GM04504 (cell line): ENCODE measurements around the gene OFD1.

ENCODE experiments used
- DNase-seq: peaks from one replicate; pipeline ENCODE4 v3.0.0-alpha.2; 2012; ENCODE audit warnings: low read depth

Gene OFD1, protein sequence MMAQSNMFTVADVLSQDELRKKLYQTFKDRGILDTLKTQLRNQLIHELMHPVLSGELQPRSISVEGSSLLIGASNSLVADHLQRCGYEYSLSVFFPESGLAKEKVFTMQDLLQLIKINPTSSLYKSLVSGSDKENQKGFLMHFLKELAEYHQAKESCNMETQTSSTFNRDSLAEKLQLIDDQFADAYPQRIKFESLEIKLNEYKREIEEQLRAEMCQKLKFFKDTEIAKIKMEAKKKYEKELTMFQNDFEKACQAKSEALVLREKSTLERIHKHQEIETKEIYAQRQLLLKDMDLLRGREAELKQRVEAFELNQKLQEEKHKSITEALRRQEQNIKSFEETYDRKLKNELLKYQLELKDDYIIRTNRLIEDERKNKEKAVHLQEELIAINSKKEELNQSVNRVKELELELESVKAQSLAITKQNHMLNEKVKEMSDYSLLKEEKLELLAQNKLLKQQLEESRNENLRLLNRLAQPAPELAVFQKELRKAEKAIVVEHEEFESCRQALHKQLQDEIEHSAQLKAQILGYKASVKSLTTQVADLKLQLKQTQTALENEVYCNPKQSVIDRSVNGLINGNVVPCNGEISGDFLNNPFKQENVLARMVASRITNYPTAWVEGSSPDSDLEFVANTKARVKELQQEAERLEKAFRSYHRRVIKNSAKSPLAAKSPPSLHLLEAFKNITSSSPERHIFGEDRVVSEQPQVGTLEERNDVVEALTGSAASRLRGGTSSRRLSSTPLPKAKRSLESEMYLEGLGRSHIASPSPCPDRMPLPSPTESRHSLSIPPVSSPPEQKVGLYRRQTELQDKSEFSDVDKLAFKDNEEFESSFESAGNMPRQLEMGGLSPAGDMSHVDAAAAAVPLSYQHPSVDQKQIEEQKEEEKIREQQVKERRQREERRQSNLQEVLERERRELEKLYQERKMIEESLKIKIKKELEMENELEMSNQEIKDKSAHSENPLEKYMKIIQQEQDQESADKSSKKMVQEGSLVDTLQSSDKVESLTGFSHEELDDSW

GRCh38 chrX:13734278-13735172 is at the start of gene OFD1, which contains the start of gene TRAPPC2:
OFD1 (plus strand) TSS chrX:13734748; CDS start chrX:13735072, 324 bp downstream.
TRAPPC2 (minus strand) TSS chrX:13734620; CDS start chrX:13719963, 14,657 bp downstream.
- DNase-seq: peak; percentile 92

- no peak for DNase-seq
These were observed 49.3 kb upstream of the OFD1 start for GRCh38 chrX:13685126-13685763.

DNA sequence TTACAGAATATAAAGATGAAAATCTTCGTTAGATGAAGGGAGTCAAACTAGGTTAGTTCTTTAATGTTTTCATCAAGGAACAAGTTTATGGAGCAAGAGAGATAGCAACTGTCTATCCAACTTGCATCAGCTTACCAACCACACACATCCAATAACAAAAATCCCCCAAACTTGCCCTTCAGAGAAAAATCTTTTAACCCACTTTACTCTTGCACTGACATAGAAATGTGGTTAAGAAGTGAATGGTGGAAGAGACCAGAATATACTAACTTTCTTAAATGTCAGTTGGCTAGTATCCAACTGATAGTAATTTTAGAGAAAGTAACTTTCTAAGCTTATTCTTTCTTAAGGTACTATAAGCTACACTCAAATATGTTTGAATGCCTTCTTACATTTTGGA is 47.3 kb upstream of the OFD1 start:
- no peak for DNase-seq

DNA sequence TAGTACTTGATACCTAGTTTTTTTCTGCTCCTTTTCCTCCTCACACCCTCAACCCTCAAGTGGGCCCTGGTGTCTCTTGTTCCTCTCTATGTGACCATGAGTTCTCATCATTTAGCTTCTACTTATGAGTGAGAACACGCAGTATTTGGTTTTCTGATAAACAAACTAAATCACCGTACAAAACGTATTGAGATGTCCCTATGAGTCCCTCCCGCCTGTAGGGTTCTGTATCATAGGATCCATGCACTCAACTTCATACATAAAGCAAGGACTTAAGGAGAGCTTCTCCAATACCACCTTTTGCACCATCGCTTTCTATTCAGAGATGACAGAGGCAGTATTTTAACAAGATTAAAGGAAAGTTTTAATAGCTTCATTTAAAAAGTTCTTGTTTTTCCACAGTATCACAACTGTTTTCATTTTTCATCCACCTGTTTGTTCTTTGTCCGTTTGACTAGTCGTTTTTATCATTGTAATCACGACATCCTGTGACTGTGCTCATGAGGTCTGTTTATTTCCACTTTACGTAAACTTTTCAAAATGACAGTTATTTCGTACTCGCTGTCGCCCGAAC is 46.1 kb upstream of the OFD1 start:
- DNase-seq: no peak

GRCh38 chrX:13688958-13689740 is 45.4 kb upstream of the OFD1 start, which contains the start of gene RAB9A:
RAB9A (plus strand) TSS chrX:13689128; CDS start chrX:13708747, 19,619 bp downstream.
- DNase-seq: peak; percentile 61

DNA sequence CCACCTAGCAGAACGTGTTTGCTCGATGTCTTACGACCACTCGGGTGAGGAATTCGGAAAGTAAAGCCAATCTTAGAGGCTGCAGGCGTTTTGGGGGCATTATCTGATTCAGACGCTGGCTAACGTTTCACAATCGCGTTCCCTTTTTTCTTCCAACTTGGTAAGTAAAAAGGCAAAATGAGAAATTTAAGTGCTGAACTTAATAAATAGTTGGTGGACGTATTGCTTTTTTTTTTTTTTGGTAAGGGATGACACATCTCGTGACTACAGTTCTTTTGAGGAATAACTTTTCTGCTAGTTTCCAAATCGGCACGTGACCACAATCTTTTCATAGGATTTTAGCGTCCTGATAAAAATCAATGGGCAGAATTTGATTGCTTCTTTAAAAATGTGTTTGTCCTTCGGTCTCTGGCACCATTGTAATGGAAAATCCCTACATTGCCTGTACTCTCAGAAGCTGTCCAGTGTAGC is 44.8 kb upstream of the OFD1 start:
- no peak for DNase-seq

GRCh38 chrX:13690836-13691235 is 43.7 kb upstream of the OFD1 start:
- DNase-seq: no peak

GRCh38 chrX:13691841-13692371 is 42.6 kb upstream of the OFD1 start:
- DNase-seq: no peak

- DNase-seq: no peak
These were observed 41.7 kb upstream of the OFD1 start for GRCh38 chrX:13692771-13693231.

DNA sequence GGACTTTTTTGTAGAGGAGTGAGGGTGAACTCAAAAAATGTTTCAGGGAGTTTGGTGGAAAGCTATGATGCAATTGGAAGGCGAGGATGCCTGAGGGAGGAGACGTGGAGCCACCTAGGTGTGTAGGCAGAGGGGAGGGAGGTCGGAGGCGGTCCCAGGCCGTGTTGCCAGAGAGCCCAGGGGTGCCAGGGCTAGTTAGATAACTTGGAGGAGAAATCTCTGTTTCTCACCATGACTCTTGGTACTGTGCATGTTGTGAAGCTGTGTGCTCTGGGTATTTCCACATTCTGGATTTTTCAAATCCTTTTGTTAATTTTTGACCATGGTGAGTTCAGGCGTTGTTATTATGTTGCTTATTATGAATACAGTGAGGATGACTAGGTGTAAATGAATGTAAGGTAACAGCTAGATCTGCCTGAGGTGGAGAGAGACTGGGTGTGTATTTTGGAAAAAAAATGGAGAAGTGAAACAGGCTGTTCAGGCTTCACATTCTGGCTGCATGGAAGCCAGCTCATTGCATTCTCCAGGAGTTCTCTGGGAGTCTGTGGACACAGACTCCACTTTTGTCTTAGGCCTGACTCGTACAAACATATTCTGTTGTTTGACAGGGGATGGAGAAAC is 41.1 kb upstream of the OFD1 start:
- DNase-seq: no peak

- DNase-seq: no peak
These were observed 40.2 kb upstream of the OFD1 start for GRCh38 chrX:13694359-13694758.

- DNase-seq: no peak
These were observed 39.6 kb upstream of the OFD1 start for GRCh38 chrX:13694983-13695382.

DNA sequence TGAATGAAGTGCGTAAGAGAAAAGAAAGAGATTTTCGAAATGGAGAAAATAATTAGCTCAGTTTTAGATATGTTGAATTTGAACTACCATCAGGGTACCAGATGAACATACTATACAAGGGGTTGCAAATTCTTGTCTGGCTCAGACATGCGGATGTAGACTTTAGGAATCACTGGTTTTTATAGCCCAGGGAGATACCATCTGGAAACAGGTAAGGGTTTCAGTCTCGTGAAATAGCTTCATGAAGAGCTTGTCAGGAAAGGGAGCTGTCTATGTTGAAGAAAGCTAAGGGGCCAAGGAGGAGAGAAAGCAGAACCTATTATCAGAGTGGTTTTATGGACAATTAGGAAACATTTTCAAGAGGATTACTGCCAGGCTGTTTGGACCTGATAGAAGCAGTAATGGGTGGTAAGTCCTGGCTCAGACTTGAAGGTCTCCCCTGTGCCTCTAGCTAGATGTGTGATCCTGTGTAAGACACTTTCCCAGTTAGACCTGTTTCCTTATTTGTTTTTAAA is 38.9 kb upstream of the OFD1 start:
- no peak for DNase-seq

GRCh38 chrX:13697455-13697854 is 37.1 kb upstream of the OFD1 start:
- DNase-seq: no peak

DNA sequence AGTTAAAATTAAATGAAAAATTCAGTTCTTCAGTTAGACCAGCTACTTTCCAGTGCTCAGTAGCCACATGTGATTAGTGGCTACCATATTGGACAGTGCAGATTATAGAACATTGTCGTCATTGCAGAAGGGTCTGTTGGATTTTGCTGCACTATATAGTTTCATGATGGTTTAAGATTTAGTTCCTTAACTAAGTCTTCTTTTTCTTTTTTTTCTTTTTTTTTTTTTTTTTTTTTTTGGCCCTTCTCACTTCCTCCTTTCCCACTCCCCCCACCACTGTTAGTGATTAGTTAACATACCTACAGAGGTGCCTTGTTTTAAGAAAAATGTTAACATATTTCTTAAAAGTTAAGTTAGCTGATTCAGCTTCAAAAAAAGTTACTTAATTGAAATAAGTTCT is 36.6 kb upstream of the OFD1 start:
- no peak for DNase-seq

DNA sequence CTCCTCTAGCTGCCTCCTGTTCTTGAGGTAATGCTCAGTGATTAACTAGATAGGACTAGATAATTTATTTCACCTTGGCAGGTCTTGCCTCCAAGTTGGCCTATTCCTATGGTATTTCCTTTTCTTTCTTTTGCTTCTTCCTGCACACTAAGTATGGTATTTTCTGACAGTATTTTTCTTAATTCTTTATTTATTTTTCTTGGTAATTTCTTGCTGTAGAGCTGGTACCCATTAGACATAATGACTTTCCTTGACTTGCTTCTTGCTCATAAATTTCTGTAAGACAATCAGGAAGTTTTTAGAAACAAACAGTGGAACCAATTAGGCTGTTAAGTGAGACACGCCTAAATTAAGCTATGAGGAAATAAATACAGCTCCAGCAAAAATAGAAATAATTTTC is 36.1 kb upstream of the OFD1 start:
- no peak for DNase-seq

- no peak for DNase-seq
These were observed 35.2 kb upstream of the OFD1 start for GRCh38 chrX:13699183-13699826.

- no peak for DNase-seq
These were observed 34.2 kb upstream of the OFD1 start for GRCh38 chrX:13700380-13700779.
